Lung (tissue), 12 donors: ENCODE results near the gene B3GNT4. TPM values are rescaled to one million over a fixed set of nuclear protein-coding genes. Genes with fewer than 3 reads are reported as not detected.

Experiments
- ATAC-seq: fragments of 200-7000 bp; cut with Tn5 transposase; one replicate; pipeline ENCODE4 v1.9.1; 2020; ENCODE audit warnings: moderate number of reproducible peaks; ENCODE audit not compliant: insufficient read depth, low FRiP score
- DNase-seq, 3 donors: peaks; one replicate each; pipeline ENCODE4 v3.0.0-alpha.2; 2013 to 2017
- H3K27ac ChIP-seq, 2 donors: one replicate each; pipeline ENCODE4 v1.5.1; 2013; ENCODE audit warnings: mild to moderate bottlenecking in 2 of 2, moderate library complexity in 2 of 2, control low read depth in 1 of 2, inconsistent platforms in 1 of 2, low read depth in 1 of 2, low read length in 1 of 2
- H3K27me3 ChIP-seq, 3 donors: one replicate each; pipeline ENCODE4 v1.5.1; 2013; ENCODE audit warnings: low read length in 2 of 3; ENCODE audit not compliant: control insufficient read depth in 3 of 3, insufficient read depth in 3 of 3
- H3K36me3 ChIP-seq, 4 donors: one replicate each; pipeline ENCODE4 v1.5.1; 2013; ENCODE audit warnings: low read length in 4 of 4, mild to moderate bottlenecking in 1 of 4, moderate library complexity in 1 of 4; ENCODE audit not compliant: control insufficient read depth in 4 of 4, insufficient read depth in 4 of 4
- H3K4me1 ChIP-seq, 5 donors: one replicate each; pipeline ENCODE4 v1.5.1; 2013; ENCODE audit warnings: low read length in 5 of 5, mild to moderate bottlenecking in 2 of 5, moderate library complexity in 1 of 5; ENCODE audit not compliant: control insufficient read depth in 5 of 5, insufficient read depth in 5 of 5
- H3K4me3 ChIP-seq: one replicate; pipeline ENCODE4 v1.5.1; 2013; ENCODE audit warnings: mild to moderate bottlenecking, control low read depth, moderate library complexity
- H3K9ac ChIP-seq, 2 donors: one replicate each; pipeline ENCODE4 v1.5.1; 2013; ENCODE audit warnings: low read length in 2 of 2, control low read depth in 1 of 2; ENCODE audit not compliant: insufficient read depth in 1 of 2
- H3K9me3 ChIP-seq, 4 donors: one replicate each; pipeline ENCODE4 v1.5.1; 2013; ENCODE audit warnings: low read length in 3 of 4, mild to moderate bottlenecking in 1 of 4, moderate library complexity in 1 of 4; ENCODE audit not compliant: control insufficient read depth in 4 of 4, insufficient read depth in 3 of 4
- WGBS, 2 donors: extraction: QIAGEN DNeasy Blood & Tissue Kit; methylation state at CpG; one replicate each; pipeline ENCODE4 v1.1.7; 2013; 5-methylcytosine and 5-hydroxymethylcytosine counted together
- polyA plus RNA-seq, 2 donors: library from polyadenylated mRNA; stranded (reverse); fragments of 200-250 nt; gene quantifications; one replicate each; pipeline ENCODE4 v1.2.1, GENCODE V29; 2013
- total RNA-seq, 2 donors: library from RNA; depleted of rRNA in 1 of 2; stranded (reverse); fragments of >200 nt in 1 of 2; gene quantifications; one replicate each; pipeline ENCODE4 v1.2.1, GENCODE V29; 2014 to 2021
- TF ChIP-seq, protein P1 (sequence below): IDR thresholded peaks from 2 replicates; pipeline ENCODE4 v1.5.1; 2012; ENCODE audit warnings: mild to moderate bottlenecking; ENCODE audit errors: control extremely low read depth, extremely low read depth
- donor health status: control.
- donor health status: control.
- donor health status: Bipolar disorder and iron deficiency.
- donor health status: healthy.
- donor health status: DM: yes; HTN: yes; CAD: no.

The B3GNT4 gene
- total and polyA plus RNA-seq, 4 donors: 0.43 to 0.80 (median 0.49) TPM; not detected in 1

DNA sequence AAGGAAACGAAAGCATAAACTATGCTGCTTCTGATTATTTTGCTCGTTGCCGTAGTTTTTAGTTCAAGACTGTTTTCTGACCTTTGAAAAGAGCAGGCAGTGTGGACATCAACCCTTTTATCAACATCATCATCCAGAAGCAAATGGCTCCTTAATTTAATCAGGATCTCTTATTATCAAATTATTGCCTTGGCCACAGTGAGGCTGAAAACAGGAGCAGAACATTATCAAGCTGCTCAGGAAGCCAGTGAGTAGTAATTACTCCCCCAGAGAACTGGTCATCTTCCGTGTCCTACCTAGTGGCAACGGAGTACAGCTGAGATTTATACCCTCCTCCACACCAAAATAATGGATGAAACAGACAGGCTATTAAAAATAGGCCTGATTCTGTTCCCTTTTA is 24.6 kb downstream of the B3GNT4 start:
- peaks cover 5 to 21% (median 9%) of the 10 kb centered on the region in 5 donors for H3K4me1 ChIP-seq
- ATAC-seq (no peak), DNase-seq (no peak)
- no peaks in the 10 kb centered on the region for H3K9me3 ChIP-seq
- no peak overlapping the region for H3K27ac ChIP-seq
- peaks cover 14 to 32% (median 15%) of the 10 kb centered on the region in 4 donors for H3K36me3 ChIP-seq
- H3K9ac ChIP-seq: no peak overlapping the region
- 90 to 95% methylated on average over 5 of the region's 5 CpGs for WGBS, 2 donors
- no peak overlapping the region for H3K4me3 ChIP-seq
- no peaks in the 10 kb centered on the region for H3K27me3 ChIP-seq
- TF ChIP-seq, protein P1, sequence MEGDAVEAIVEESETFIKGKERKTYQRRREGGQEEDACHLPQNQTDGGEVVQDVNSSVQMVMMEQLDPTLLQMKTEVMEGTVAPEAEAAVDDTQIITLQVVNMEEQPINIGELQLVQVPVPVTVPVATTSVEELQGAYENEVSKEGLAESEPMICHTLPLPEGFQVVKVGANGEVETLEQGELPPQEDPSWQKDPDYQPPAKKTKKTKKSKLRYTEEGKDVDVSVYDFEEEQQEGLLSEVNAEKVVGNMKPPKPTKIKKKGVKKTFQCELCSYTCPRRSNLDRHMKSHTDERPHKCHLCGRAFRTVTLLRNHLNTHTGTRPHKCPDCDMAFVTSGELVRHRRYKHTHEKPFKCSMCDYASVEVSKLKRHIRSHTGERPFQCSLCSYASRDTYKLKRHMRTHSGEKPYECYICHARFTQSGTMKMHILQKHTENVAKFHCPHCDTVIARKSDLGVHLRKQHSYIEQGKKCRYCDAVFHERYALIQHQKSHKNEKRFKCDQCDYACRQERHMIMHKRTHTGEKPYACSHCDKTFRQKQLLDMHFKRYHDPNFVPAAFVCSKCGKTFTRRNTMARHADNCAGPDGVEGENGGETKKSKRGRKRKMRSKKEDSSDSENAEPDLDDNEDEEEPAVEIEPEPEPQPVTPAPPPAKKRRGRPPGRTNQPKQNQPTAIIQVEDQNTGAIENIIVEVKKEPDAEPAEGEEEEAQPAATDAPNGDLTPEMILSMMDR: no peak

- DNase-seq (no peak), ATAC-seq (no peak)
- H3K27me3 ChIP-seq: no peaks in the 10 kb centered on the region
- H3K27ac ChIP-seq: no peak overlapping the region
- H3K9me3 ChIP-seq: no peaks in the 10 kb centered on the region
- peaks cover 14 to 33% (median 25%) of the 10 kb centered on the region in 4 donors for H3K36me3 ChIP-seq
- H3K9ac ChIP-seq: no peak overlapping the region
- TF ChIP-seq, protein P1: no peak
- WGBS, 2 donors: 73 to 89% methylated on average over 6 of the region's 6 CpGs
- peaks cover 0 to 7% (median 5%) of the 10 kb centered on the region in 5 donors for H3K4me1 ChIP-seq
- H3K4me3 ChIP-seq: no peak overlapping the region
Observed at GRCh38 chr12:122230798-122231197, 27.3 kb downstream of the B3GNT4 start.

- H3K9me3 ChIP-seq: no peaks in the 10 kb centered on the region
- DNase-seq (no peak), ATAC-seq (no peak)
- H3K9ac ChIP-seq: no peak overlapping the region
- H3K27me3 ChIP-seq: no peaks in the 10 kb centered on the region
- no peaks in the 10 kb centered on the region for H3K4me1 ChIP-seq
- H3K36me3 ChIP-seq: peaks cover 17 to 35% (median 26%) of the 10 kb centered on the region in 4 donors
- WGBS, 2 donors: 96 to 98% methylated on average over 10 of the region's 10 CpGs
- no peak overlapping the region for H3K4me3 ChIP-seq
- H3K27ac ChIP-seq: no peak overlapping the region
- TF ChIP-seq, protein P1: no peak
Observed at GRCh38 chr12:122232691-122233090, 29.2 kb downstream of the B3GNT4 start.

DNA sequence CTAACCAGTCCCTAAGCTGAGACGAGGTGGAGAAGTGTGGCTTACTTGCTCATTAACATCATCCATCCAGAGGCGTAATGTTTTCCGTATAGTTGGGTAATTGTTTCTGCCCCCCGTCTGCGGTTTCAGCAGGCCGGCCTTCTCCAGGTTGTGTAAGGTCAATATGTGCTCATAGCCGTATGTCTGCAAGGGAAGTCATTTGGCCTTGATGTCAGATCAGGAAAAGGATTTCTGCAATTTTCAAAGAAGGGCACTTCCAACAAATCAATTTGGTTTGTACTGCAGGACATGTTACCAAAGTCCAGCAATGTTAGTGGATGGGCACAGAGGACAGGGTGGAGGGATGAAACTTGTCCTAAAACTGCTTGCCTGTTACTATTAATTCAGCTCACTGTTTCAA is 32.2 kb downstream of the B3GNT4 start:
- TF ChIP-seq, protein P1: no peak
- no peak for ATAC-seq
- Histone ChIP-seq H3K4me1 (no peaks in the 10 kb centered on the region), H3K9ac (no peak overlapping the region), H3K9me3 (no peaks in the 10 kb centered on the region), H3K36me3 (peaks cover 24 to 36% (median 25%) of the 10 kb centered on the region in 4 donors), H3K27ac (no peak overlapping the region), H3K4me3 (no peak overlapping the region), H3K27me3 (no peaks in the 10 kb centered on the region)
- WGBS, 2 donors: 45 to 80% methylated on average over 7 of the region's 7 CpGs
- DNase-seq: no peak
